8988T (cell line): ENCODE data around the gene CEP170.
"Not testable (repeated sequence)": the region's sequence is repeated elsewhere in the genome, so short reads cannot be mapped to it uniquely, and the experiment has no call there.

Source experiments
- DNase-seq: peaks from one replicate; pipeline ENCODE4 v3.0.0; 2011

Gene CEP170

DNA sequence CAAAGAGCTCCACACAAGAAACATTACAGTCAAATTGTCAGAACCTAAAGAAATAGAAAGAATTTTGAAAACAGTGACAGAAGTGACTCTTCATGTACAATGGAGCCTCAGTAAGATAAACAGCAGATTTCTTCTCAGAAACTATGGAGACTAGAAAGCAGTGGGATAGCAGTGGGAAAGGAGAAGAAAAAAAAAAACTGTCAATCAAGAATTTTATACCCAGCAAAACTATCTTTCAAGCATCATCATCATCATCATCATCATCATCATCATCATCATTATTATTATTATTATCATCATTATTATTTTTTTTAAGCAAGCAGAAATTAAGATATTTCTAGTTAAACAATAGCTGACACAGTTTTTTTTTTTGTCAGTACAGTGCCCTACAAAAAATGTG lies 24.2 kb downstream of the CEP170 start:
- no peak for DNase-seq

DNA sequence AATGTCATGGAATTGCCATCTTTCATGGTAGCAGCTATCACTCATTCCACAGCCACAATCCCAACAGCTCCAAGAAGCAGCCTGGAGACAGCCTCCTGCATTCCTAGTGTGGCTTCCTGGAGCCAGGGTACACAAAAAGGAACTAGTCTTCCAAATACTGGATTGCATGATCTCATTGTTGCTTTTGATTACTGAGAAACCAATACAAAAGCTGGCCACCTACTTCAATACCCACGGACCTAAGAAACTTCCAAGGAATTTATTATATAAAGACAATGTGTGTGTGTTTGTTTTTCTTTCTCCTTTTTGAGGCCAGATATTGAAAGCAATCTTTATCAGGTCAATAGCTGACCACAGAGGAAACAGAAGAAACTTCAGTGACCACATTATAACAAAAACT lies 25.6 kb downstream of the CEP170 start:
- no peak for DNase-seq

DNA sequence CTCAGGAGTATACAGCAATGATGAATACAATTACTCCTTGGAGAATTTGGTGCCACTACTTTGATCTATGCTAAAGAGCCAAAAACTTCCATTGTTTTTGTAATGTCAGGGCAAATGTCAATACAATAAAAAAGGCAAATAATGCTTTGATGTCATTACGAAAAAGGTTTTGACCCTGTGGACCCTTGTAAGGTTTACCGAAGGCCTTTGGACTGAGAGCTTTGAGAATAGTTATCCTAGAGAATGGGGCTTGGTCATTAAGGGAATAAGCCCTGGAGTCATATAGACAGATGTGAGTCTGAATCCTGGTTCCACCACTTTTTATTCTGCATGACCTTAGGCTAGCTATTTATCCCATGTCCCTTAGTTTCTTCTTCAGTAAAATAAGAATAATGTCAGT lies 27.5 kb downstream of the CEP170 start:
- no peak for DNase-seq

DNA sequence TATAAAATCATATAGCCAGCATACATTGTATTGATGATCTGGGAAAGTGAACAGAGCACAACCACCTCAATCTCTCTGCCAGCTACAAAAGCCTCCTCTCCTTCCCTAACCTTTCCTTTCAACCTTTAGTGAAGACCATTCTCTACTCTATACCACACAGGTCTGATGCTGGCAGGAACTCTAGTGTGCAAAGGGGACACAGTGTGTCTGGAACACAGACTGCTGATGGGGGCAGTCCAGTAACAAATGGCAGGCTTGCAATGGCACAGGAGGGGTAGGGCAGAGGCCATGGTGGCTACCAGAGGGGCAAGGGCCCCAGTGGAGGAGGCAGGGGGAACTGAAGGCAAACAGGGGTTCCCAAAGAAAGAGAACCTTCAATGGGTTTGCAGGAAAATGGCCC lies 37.0 kb downstream of the CEP170 start:
- DNase-seq = no peak

DNA sequence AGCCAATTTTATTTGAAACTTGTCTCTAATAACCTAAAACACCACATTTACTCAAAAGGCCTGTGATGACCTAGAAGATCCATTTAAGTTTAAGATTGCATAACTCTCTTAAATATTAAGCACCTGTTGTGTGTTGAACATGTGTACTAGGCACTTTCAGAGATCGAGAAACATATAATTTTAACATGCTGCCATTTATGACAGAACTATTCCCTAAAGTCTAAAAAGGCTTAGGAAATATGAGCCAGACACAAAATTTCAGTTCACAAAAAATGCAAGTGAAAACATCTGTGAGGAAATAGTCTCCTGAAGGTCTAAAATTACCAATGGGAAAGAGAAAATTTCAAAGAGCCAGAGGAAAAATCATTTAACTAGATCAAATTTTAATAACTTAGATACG lies 37.7 kb downstream of the CEP170 start:
- no peak for DNase-seq

DNA sequence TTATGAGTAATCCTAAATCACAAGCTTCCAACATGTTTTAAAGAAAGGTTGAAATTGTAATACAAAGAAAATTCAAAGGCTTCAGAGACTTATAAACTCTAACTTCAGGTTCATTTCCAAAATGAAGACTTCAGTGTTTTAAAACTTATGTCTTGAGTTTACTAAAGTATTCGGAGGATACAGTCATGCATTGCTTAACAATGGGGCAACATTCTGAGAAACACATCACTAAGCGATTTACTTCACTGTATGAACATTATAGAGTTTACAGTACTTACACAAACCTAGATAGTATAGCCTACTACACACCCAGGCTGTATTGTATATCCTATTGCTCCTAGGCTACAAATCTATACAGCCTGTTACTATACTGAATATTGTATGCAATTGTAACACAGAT lies 38.3 kb downstream of the CEP170 start:
- DNase-seq = no peak

DNA sequence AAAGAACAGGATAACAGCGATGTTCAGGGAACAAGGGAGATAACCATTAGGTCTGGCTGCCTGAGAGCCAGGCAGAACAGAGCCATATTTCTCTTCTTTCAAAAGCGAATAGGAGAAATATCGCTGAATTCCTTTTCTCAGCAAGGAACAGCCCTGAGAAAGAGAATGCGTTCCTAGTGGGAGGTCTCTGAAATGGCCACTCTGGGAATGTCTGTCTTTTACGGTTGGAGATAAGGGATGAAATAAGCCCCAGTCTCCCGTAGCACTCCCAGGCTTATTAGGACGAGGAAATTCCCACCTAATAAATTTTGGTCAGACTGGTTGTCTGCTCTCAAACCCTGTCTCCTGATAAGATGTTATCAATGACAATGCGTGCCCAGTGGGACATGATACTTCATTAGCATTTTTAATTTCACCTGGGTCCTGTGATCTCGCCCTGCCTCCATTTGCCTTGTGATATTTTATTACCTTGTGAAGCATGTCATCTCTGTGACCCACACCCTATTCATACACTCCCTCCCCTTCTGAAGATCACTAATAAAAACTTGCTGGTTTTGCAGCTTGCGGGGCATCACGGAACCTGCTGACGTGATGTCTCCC lies 39.7 kb downstream of the CEP170 start:
- not testable (repeated sequence) for DNase-seq

DNA sequence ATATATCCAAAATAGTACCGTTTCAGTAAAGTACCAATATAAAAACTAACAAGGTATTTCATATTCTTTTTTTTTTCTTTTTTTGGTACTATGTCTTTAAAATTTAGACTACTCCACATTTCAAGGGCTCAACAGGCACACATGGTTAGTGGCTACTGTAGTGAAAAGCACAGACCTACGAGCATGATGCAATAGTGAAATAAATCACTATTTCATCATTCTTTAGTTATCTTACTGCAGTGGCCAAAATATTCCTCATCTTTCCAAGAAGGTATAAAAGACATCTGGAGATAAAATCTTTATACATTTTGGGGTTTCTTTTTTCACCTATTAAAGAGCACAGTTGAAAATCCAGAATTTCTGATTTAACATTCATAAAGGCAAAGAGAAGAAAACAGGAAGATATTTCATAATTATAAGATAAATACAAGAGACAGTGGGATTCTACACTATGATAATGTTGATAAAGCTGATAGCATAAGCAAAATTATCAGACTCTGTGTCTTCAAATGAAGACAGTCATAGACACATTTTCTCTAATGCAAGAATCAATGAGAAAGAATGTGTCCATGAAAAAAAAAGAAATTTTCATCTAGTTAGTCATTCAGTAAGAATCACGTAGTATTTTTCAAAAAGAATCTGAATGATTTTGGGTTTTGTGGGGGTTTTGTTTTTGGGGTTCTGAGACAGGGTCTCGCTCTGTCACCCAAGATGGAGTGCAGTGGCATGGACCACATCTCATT lies 41.9 kb downstream of the CEP170 start:
- no peak for DNase-seq

DNA sequence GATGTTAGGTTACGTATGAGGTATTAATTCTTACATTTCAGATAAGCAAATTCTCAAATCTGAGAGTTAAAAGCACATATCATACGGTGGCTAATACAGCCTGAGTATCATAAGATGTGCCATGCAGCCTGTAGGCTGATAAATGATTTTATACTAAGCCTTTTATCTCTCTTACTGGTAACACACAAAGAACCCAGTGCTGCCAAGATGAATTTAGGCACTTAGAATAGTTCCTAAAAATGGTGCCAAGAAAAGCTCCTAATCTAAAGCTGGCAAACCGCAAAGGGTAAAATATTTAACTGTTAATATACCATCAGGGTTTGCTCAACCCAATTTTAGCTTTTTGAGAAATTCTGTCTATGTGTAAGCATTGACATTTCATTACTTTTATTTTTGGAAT lies 43.1 kb downstream of the CEP170 start:
- DNase-seq = not testable (repeated sequence)

DNA sequence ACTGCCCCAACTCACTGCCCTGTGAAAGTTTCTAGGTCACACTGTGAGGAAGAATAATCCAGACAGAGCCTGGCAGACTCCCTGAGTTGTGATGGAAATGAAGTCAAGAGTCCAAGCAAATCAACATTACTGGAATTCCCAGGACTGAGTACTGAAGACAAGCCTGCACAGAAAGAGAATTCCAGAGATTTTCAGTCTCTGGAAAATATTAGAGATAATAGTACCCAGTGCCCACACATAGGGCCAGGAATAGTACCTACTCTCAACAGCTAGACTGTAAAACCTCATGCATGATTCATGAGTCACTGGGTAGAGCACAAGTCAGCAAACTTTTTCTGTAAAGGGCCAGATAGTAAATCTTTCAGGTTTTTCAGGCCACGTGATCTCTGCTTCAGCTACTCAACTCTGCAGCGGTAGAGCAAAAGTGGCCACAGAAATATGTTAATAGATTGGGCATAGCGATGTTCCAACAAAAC lies 50.0 kb downstream of the CEP170 start:
- not testable (repeated sequence) for DNase-seq

DNA sequence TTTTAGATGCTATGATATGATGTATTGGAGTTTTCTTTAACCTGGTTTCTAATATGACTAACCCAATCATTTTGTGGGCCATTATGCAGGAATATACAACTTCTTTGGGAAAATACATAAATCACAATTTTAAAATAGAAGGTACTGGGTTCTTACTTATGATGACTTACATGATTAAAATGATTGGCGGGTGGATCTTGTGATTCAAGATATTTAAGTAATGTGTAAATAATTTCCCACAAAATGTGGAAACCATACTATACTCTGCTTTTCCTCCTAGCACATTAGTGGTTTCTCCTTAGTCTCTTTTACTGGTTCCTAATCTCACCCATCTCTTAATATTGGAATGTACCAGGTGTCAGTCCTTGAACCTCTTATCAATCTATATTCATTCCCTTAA lies 50.7 kb downstream of the CEP170 start:
- DNase-seq = not testable (repeated sequence)

DNA sequence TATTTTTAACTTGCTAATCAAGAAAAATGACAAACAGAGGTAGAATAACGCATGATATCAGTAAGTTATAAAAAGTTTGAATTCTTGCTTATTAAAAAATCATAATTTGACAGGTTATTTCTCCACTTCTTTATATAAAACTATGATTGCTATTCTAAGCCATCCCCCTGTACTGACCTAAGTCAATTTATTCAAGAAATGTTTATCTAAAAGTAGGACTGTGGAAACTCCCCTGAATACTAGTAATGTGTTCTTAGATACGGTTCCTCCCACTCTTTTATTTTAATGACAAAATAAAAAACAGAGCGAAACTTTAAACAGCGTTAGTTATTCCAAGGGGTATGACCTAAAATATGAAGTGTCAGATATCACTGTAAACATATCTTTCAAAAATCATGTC lies 51.9 kb downstream of the CEP170 start:
- DNase-seq = not testable (repeated sequence)

DNA sequence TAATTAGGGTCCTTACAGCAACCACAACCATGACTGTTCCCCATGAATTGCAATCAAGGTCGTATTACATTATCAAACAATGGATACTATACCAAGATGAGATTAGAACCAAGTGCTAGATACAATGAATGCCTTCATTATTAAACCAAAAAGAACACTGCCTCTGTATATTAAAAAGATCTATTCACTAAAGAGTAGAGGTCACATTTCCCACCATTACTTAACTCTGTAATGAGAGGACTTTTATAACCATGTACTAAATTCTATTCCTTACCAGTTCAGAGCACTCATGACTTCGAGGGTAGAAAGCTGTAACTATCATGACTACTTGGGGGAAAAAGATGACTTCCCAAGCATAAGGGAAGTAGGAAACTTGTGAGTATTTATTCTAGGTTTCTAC lies 53.8 kb downstream of the CEP170 start:
- DNase-seq = not testable (repeated sequence)

DNA sequence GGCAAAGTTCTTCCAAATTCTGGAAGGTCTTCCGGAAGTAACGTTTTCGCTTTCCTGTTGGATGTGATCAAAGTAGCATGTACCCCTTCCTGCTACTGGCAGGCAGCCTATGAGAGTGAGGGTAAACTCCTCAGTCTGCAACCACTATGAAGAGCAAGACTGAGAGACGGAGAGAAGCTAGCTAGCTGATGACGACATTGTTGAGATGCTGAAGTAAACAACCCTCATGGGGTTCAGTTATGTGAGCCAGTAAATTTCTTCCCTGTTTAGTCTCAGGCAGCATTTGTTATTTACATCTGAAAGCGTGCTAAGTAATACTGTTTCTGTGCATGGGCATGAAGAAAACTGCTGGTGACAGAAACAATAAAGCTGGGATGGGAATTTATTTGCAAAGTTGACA lies 57.6 kb downstream of the CEP170 start:
- DNase-seq = not testable (repeated sequence)

DNA sequence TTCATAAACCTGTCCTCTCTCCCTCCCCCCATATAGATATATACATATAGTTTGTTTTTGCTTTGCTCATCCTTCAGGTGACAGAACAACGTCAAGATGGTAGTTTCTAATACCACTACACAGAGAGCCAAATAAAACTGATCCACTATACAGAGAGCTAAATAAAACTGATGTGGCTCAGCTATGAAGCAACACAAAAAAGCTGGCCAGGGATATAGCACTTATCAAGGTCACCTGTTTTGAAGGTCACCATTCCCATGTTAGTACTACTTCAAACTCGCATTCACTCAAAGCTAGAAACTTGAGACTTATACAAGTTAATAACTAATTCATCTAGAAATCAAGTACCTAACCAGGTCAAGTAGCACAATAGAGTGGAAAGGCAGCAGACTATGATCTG lies 61.8 kb downstream of the CEP170 start:
- not testable (repeated sequence) for DNase-seq

DNA sequence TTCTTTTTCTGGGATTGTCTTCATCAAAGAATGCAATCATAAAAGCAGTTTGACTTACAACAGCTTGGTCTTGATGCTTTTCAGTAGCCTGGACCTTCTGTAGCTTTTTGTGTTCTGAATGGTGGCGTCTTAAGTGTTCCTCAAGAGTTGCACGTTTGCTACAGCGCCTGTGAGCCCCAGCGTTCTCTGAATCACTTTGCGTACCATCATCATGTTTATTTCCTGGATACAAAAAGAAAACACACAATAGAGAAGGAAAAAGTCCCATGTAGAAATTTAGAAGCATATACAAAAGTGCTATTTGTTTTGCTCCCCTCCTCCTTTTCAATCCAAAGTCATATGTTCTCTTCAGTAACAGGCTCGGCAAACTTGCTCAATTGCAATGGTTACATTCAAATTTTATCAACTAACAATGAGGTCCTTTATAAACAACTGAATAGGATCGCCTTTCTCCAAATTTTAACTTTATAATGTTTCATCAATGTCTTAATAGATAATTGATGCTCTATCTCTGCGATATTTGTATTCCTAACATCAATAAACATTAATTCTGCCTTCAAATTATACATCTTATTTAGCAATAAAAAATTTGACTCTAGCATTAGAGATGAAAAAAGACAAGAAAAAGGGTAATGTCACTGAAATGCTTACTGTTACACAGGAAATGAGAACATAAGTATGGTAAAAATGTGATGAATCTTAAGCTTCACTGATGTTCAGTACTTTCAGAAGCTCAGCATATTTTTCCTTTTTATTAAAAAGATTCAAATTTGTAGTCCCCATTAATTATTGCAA lies 68.7 kb downstream of the CEP170 start:
- DNase-seq = not testable (repeated sequence)

DNA sequence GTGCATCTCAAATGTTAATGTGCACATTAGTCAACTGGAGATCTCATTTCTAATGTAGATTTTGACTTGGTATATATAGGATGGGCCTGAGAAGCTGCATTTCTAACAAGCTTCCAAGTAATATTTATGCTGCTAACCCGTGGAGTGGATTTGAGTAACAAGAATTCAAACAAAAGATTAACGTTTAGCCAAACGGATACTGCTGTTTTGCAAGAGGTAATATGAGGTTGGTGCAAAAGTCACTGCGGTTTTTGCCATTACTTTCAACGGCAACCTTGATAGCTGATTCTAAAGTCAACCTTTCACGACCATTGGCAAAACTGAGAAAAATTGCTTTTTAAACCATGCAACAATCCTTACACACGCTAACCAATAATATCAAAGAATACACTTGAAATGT lies 70.3 kb downstream of the CEP170 start:
- not testable (repeated sequence) for DNase-seq

DNA sequence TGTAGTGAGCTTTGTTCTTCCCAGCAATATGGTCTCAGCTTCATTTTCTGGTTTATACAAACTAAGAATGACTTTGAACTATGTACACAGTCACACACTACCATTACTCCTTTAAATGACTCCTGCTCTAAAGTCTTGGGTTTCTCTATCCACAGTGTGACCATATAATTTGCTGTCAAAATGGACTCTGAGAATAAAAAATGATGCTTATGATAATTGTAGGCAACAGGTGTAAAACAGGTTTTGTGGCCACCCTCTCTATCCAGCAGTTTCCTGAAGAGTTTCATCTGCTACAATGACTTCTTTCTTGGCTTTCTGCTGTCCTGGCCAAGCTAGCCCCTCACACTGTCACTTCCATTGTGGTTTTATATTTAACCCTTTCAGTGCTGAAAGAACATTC lies 71.4 kb downstream of the CEP170 start:
- not testable (repeated sequence) for DNase-seq

DNA sequence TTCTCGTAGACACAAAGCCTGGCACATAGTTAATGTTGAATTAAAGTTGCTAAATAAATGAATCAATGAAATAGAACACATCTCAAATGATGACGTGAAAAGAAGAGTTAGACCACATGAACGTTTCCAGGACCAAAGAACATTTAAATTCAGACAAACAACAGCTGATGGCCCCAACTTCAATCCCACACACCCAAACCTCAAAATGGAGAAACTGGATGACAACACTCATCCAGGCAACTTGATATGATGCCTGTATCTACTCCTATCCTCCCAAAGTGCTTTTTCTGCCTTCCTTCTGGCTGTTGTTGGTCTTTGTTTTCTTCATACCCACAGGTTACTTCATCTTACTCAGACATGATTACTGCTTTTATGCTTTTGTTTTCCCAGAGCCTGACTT lies 71.9 kb downstream of the CEP170 start:
- DNase-seq = not testable (repeated sequence)

DNA sequence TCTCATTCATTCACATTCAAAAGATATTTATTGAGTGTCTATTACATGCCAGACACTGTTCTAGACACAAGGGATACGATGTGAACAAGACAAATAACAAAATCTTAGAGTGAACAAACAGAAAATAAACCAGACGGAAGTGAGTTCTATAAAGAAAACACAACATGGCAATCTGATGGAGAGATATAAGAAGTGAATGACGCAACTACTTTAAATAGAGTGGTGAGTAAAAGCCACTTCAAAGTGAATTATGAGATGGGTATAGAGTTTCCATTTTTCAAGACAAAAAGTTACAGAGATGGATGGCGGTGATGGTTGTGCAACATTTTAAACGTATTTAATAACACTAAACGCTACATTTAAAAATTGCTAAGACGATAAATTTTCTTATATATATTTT lies 75.4 kb downstream of the CEP170 start:
- DNase-seq = no peak

DNA sequence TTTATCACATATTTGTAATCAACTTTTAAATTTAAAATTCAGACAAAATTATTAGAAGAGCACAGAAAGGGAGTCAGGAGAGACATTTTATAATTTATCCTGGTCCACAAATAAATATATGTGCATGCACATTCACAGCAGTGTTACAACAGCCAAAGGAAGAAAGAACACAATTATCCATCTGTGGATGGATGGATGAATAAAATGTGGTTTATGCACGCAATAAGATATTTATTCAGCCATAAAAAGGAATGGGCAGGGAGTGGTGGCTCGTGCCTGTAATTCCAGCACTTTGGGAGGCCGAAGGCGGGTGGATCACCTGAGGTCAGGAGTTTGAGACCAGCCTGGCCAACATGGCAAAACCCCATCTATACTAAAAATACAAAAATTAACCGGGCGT lies 77.3 kb downstream of the CEP170 start:
- not testable (repeated sequence) for DNase-seq

DNA sequence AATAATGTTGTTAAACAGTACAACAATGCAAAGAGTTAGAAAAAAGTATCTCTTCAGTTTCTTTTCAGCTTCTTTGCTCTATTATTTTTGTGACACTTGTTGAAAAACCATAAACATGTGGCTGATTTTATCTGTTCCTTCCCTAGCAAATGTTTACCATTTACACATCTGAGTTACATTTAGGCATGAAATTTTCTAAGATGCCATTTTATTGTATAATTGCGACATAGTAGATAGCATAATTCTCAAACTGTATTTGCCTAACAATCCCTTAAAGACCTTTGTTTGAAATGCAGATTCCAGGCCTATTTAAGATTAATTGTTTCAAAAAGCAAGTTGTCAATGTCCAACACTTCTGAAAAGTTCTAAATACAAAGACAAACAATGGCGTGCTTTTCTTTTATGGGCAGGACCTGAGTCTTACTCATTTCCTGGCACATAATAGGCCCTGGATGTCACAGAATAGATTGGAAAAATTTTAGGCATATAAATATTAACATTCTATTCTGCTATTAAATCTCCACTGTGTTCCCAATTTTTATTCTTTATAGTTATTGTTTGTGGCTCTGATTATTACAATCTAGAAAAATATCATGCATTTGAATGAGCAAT lies 81.2 kb downstream of the CEP170 start:
- DNase-seq = not testable (repeated sequence)

DNA sequence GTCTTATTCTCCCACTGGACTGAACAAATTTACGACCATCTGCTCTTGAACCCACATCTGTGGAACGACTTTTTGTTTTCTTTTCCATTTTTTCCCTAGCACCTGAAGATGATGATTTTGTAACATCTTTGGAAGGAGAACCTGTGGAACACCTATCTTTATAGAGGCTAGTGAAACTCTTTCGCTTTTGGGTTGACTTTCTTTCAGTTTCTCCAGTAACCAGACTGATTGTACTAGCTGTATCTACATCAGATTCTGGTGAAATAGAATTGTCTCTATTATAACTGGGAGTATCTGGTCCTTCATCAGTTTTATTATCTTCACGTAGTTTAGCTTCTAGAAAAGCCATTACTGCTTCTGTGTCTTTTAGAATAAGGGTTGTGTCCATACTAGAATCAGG lies 90.2 kb downstream of the CEP170 start:
- DNase-seq = not testable (repeated sequence)
